Coronary artery (tissue), 2 donors: ENCODE results near the gene PTMA.

ENCODE experiments used
- DNase-seq: peaks from one replicate; pipeline ENCODE4 v3.0.0-alpha.2; 2017; ENCODE audit warnings: low spot score
- H3K27ac ChIP-seq, 2 donors: fragments of 200-600 bp; sonication (generic); one replicate each; pipeline ENCODE4 v1.5.1; 2016 to 2019
- H3K4me3 ChIP-seq: fragments of 200-600 bp; sonication (generic); 2 replicates; pipeline ENCODE4 v1.5.1; 2016; ENCODE audit warnings: mild to moderate bottlenecking, moderate library complexity
- CTCF ChIP-seq: fragments of 200-600 bp; sonication (generic); IDR thresholded peaks from one replicate; pipeline ENCODE4 v1.5.1; 2019; ENCODE audit warnings: antibody characterized with exemption

The PTMA gene

GRCh38 chr2:231668981-231669380, 39.3 kb upstream of the PTMA start:
- no peak for TF ChIP-seq CTCF
- H3K27ac ChIP-seq: no peak overlapping the region
- no peak overlapping the region for H3K4me3 ChIP-seq
- no peak for DNase-seq

GRCh38 chr2:231671270-231672050, 36.9 kb upstream of the PTMA start:
- TF ChIP-seq CTCF: no peak
- no peak overlapping the region for H3K4me3 ChIP-seq
- DNase-seq: peak; percentile 72
- H3K27ac ChIP-seq: peak overlapping the region in 1 of 2 donors; percentile 85

- Histone ChIP-seq H3K27ac (peak overlapping the region; percentile 50 to 85), H3K4me3 (no peak overlapping the region)
- TF ChIP-seq CTCF: no peak
- DNase-seq: peak; percentile 73
Observed at GRCh38 chr2:231672617-231673347, 35.5 kb upstream of the PTMA start.

- Histone ChIP-seq H3K27ac (peak overlapping the region; percentile 50 to 85), H3K4me3 (no peak overlapping the region)
- peak; percentile 75 for DNase-seq
- no peak for TF ChIP-seq CTCF
Observed at GRCh38 chr2:231673348-231673770, 35.0 kb upstream of the PTMA start.

GRCh38 chr2:231674587-231675338, 33.6 kb upstream of the PTMA start:
- TF ChIP-seq CTCF: peak; percentile 65
- H3K27ac ChIP-seq: peak overlapping the region; percentile 50 to 85
- peak; percentile 84 for DNase-seq
- H3K4me3 ChIP-seq: peak overlapping the region; percentile 38

- no peak overlapping the region for H3K27ac ChIP-seq
- DNase-seq: no peak
- H3K4me3 ChIP-seq: no peak overlapping the region
- TF ChIP-seq CTCF: no peak
Observed at GRCh38 chr2:231676243-231676642, 32.1 kb upstream of the PTMA start.
